Liver (tissue), 9 donors: ENCODE measurements around the gene FOXK1. TPM values are rescaled to one million over a fixed set of nuclear protein-coding genes. Genes with fewer than 3 reads are reported as not detected.
"Not testable (repeated sequence)": the region's sequence is repeated elsewhere in the genome, so short reads cannot be mapped to it uniquely, and the experiment has no call there.

Experiments used
- DNase-seq: peaks from one replicate; pipeline ENCODE4 v3.0.0-alpha.2; 2017; ENCODE audit warnings: low spot score
- H3K27ac ChIP-seq, 2 donors: one replicate each; pipeline ENCODE4 v1.7.0; 2013; ENCODE audit warnings: inconsistent platforms in 2 of 2, low read length in 2 of 2, control low read depth in 1 of 2, low read depth in 1 of 2, mild to moderate bottlenecking in 1 of 2
- H3K27me3 ChIP-seq, 4 donors: one replicate each; pipeline versions ENCODE4 v1.6.1 to v1.7.0; 2013; ENCODE audit warnings: low read length in 3 of 4, inconsistent platforms in 1 of 4, mild to moderate bottlenecking in 1 of 4, moderate library complexity in 1 of 4; ENCODE audit not compliant: control insufficient read depth in 4 of 4, insufficient read depth in 4 of 4
- H3K36me3 ChIP-seq, 4 donors: one replicate each; pipeline versions ENCODE4 v1.6.1 to v1.7.0; 2013; ENCODE audit warnings: low read length in 3 of 4, mild to moderate bottlenecking in 3 of 4, low read depth in 1 of 4, moderate library complexity in 1 of 4; ENCODE audit not compliant: control insufficient read depth in 4 of 4, insufficient read depth in 3 of 4
- H3K4me1 ChIP-seq, 4 donors: one replicate each; pipeline versions ENCODE4 v1.6.1 to v1.7.0; 2013; ENCODE audit warnings: low read length in 3 of 4, mild to moderate bottlenecking in 3 of 4, moderate library complexity in 1 of 4; ENCODE audit not compliant: control insufficient read depth in 4 of 4, insufficient read depth in 4 of 4
- H3K4me3 ChIP-seq, 3 donors: one replicate each; pipeline versions ENCODE4 v1.6.1 to v1.7.0; 2013; ENCODE audit warnings: low read length in 3 of 3, control low read depth in 1 of 3, low read depth in 1 of 3, mild to moderate bottlenecking in 1 of 3
- H3K9ac ChIP-seq, 2 donors: one replicate each; pipeline ENCODE4 v1.7.0; 2013; ENCODE audit warnings: low read length in 2 of 2, mild to moderate bottlenecking in 2 of 2, moderate library complexity in 2 of 2, control low read depth in 1 of 2, low read depth in 1 of 2
- H3K9me3 ChIP-seq, 4 donors: one replicate each; pipeline versions ENCODE4 v1.6.1 to v1.7.0; 2013; ENCODE audit warnings: low read length in 3 of 4; ENCODE audit not compliant: control insufficient read depth in 4 of 4
- ATF3 ChIP-seq: IDR thresholded peaks from 2 replicates; pipeline ENCODE4 v1.6.1; 2016; ENCODE audit warnings: antibody characterized with exemption
- EGR1 ChIP-seq, 2 donors: IDR thresholded peaks; 2 replicates each; pipeline ENCODE4 v1.6.1; 2016 to 2018; ENCODE audit warnings: antibody characterized with exemption in 2 of 2, low read depth in 2 of 2
- FOXA1 ChIP-seq: IDR thresholded peaks from 2 replicates; pipeline ENCODE4 v1.6.1; 2016; ENCODE audit warnings: antibody characterized with exemption
- FOXA2 ChIP-seq: IDR thresholded peaks from 2 replicates; pipeline ENCODE4 v1.6.1; 2016; ENCODE audit warnings: antibody characterized with exemption
- GABPA ChIP-seq, 2 donors: IDR thresholded peaks in 1 of 2; conservative IDR thresholded peaks in 1 of 2; 2 replicates each; pipeline ENCODE4 v1.6.1; 2016; ENCODE audit warnings: antibody characterized with exemption in 2 of 2, mild to moderate bottlenecking in 1 of 2, moderate library complexity in 1 of 2
- HNF4A ChIP-seq, 2 donors: conservative IDR thresholded peaks; 2 replicates each; pipeline ENCODE4 v1.6.1; 2016; ENCODE audit warnings: antibody characterized with exemption in 2 of 2, mild to moderate bottlenecking in 2 of 2
- HNF4G ChIP-seq: IDR thresholded peaks from 2 replicates; pipeline ENCODE4 v1.6.1; 2016; ENCODE audit warnings: antibody characterized with exemption
- JUND ChIP-seq, 2 donors: IDR thresholded peaks; 2 replicates each; pipeline ENCODE4 v1.6.1; 2016; ENCODE audit warnings: antibody characterized with exemption in 2 of 2
- MAX ChIP-seq: IDR thresholded peaks from 2 replicates; pipeline ENCODE4 v1.6.1; 2016; ENCODE audit warnings: antibody characterized with exemption
- NR2F2 ChIP-seq: IDR thresholded peaks from 2 replicates; pipeline ENCODE4 v1.6.1; 2016; ENCODE audit warnings: antibody characterized with exemption
- RAD21 ChIP-seq, 2 donors: IDR thresholded peaks; 2 replicates each; pipeline ENCODE4 v1.6.1; 2016; ENCODE audit warnings: antibody characterized with exemption in 2 of 2, mild to moderate bottlenecking in 2 of 2
- REST ChIP-seq: IDR thresholded peaks from 2 replicates; pipeline ENCODE4 v1.6.1; 2016; ENCODE audit warnings: antibody characterized with exemption, mild to moderate bottlenecking
- RXRA ChIP-seq, 2 donors: IDR thresholded peaks; 2 replicates each; pipeline ENCODE4 v1.6.1; 2017 to 2018; ENCODE audit warnings: antibody characterized with exemption in 2 of 2, mild to moderate bottlenecking in 1 of 2
- TAF1 ChIP-seq: conservative IDR thresholded peaks from 2 replicates; pipeline ENCODE4 v1.6.1; 2016; ENCODE audit warnings: antibody characterized with exemption, mild to moderate bottlenecking
- YY1 ChIP-seq: IDR thresholded peaks from 2 replicates; pipeline ENCODE4 v1.6.1; 2016; ENCODE audit warnings: antibody characterized with exemption, mild to moderate bottlenecking
- ZBTB33 ChIP-seq: IDR thresholded peaks from 2 replicates; pipeline ENCODE4 v1.6.1; 2016; ENCODE audit warnings: antibody characterized with exemption
- WGBS: extraction: QIAGEN DNeasy Blood & Tissue Kit; methylation state at CpG from one replicate; pipeline ENCODE4 v1.1.7; 2013; 5-methylcytosine and 5-hydroxymethylcytosine counted together
- polyA plus RNA-seq, 2 donors: library from polyadenylated mRNA; stranded (reverse) in 1 of 2; unstranded in 1 of 2; fragments of 200-250 nt in 1 of 2; fragments of >200 nt in 1 of 2; fragmentation: Nextera tagmentation in 1 of 2; extraction: Ambion mirVana in 1 of 2; gene quantifications; one replicate each; pipeline versions ENCODE4 v1.2.1 to v1.2.3, GENCODE V29; 2013 to 2015
- total RNA-seq, 2 donors: library from RNA; depleted of rRNA; stranded (reverse); fragments of >200 nt; gene quantifications; one replicate each; pipeline ENCODE4 v1.2.3, GENCODE V29; 2014
- donor health status: healthy.
- donor health status: healthy.
- donor health status: healthy.
- donor health status: healthy.
- donor health status: healthy.

Gene FOXK1
- total and polyA plus RNA-seq, 4 donors: 1.2 to 8.5 (median 4.4) TPM

DNA sequence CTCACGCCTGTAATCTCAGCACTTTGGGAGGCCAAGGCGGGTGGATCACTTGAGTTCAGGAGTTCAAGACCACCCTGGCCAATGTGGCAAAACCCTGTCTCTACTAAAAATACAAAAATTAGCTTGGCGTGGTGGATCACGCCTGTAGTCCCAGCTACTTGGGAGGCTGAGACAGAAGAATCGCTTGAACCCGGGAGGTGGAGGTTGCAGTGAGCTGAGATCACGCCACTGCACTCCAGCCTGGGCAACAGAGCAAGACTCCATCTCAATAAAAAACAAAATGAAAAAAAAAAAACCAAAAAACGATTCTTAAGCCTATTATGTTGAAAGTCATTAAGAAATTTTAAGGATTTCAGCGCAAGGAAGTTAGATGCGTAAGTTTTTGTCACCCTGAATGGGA is 3.6 kb downstream of the FOXK1 start:
- H3K27ac ChIP-seq, DNase-seq, H3K27me3 ChIP-seq, H3K9ac ChIP-seq, H3K36me3 ChIP-seq, H3K4me3 ChIP-seq, H3K9me3 ChIP-seq: not testable (repeated sequence)
- 95% methylated on average over 10 of the region's 10 CpGs for WGBS
- peaks cover 4 to 19% (median 14%) of the 10 kb centered on the region in 4 donors for H3K4me1 ChIP-seq

DNA sequence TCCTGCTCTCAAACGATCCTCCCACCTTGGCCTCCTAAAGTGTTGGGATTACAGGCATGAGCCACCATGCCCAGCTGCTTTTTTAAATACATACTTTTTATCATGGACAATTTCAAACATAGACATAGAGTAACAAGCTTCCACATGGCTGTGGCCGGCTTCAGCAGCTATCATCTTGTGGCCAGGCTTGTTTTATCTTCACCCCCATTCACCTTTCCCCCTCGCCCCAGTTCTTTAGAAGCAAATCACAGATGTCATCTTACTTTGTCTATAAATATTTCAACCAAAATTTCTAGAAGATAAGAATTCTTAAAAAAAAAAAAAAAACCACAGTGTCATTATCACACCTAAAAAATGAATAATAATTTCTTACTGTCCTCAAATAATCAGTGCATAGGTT is 5.9 kb downstream of the FOXK1 start:
- H3K4me1 ChIP-seq: peaks cover 2 to 24% (median 13%) of the 10 kb centered on the region in 4 donors
- H3K4me3 ChIP-seq: no peak overlapping the region

More for the DNA sequence above, 5.9 kb downstream of the FOXK1 start:
- 89% methylated on average over 3 of the region's 3 CpGs for WGBS
- no peaks in the 10 kb centered on the region for H3K9me3 ChIP-seq
- DNase-seq: no peak
- H3K36me3 ChIP-seq: no peaks in the 10 kb centered on the region
- no peak for TF ChIP-seq ATF3
- TF ChIP-seq GABPA (IDR thresholded peaks at IDR 0.05 in 1 of 2, conservative IDR thresholded peaks at IDR 0.05 in 1 of 2): no peak
- no peak for TF ChIP-seq RAD21 (IDR thresholded peaks at IDR 0.05)
- no peak for TF ChIP-seq HNF4A (conservative IDR thresholded peaks at IDR 0.05)
- no peak for TF ChIP-seq FOXA2
- TF ChIP-seq RXRA (IDR thresholded peaks at IDR 0.05): no peak
- no peak for TF ChIP-seq ZBTB33
- no peak for TF ChIP-seq JUND (IDR thresholded peaks at IDR 0.05)
- TF ChIP-seq TAF1: no peak
- TF ChIP-seq EGR1 (IDR thresholded peaks at IDR 0.05; ENCODE audit: low read depth in 2 of 2): no peak
- no peak for TF ChIP-seq FOXA1
- TF ChIP-seq YY1: no peak
- TF ChIP-seq HNF4G: no peak
- no peak for TF ChIP-seq REST
- no peak for TF ChIP-seq NR2F2
- TF ChIP-seq MAX: no peak
- H3K27ac ChIP-seq: no peak overlapping the region
- H3K27me3 ChIP-seq: no peaks in the 10 kb centered on the region
- H3K9ac ChIP-seq: no peak overlapping the region
